NCI-H187 treated with DMSO at 0.1 percent for 48 hours (cell line): ENCODE measurements around the gene LSP1.
"Not testable (repeated sequence)": the region's sequence is repeated elsewhere in the genome, so short reads cannot be mapped to it uniquely, and the experiment has no call there.

Experiments
- DNase-seq: peaks from one replicate; lab custom pipeline; 2025; lab: John Stamatoyannopoulos, UW

The LSP1 gene

GRCh38 chr11:1852877-1853276, at the start of gene LSP1:
LSP1 (plus strand) TSS chr11:1853084; CDS start chr11:1853145, 61 bp downstream.
- DNase-seq, result no peak

- no peak for DNase-seq
Measured at GRCh38 chr11:1803246-1803645, 49.6 kb upstream of the LSP1 start.

- not testable (repeated sequence) for DNase-seq
Measured at GRCh38 chr11:1803835-1804519, 48.9 kb upstream of the LSP1 start.

- DNase-seq, result no peak
Measured at GRCh38 chr11:1805525-1805924, 47.4 kb upstream of the LSP1 start.

GRCh38 chr11:1807264-1807995, 45.5 kb upstream of the LSP1 start:
- no peak for DNase-seq

- no peak for DNase-seq
Measured at GRCh38 chr11:1810761-1811160, 42.1 kb upstream of the LSP1 start.

GRCh38 chr11:1812274-1812673, 40.6 kb upstream of the LSP1 start:
- DNase-seq, result no peak

- DNase-seq, result no peak
Measured at GRCh38 chr11:1812801-1813200, 40.1 kb upstream of the LSP1 start.

GRCh38 chr11:1813356-1813755, 39.5 kb upstream of the LSP1 start:
- not testable (repeated sequence) for DNase-seq

- DNase-seq, result no peak
Measured at GRCh38 chr11:1814691-1815090, 38.2 kb upstream of the LSP1 start.

- no peak for DNase-seq
Measured at GRCh38 chr11:1815311-1815710, 37.6 kb upstream of the LSP1 start.

GRCh38 chr11:1815751-1816150, 37.1 kb upstream of the LSP1 start:
- DNase-seq, result no peak

- DNase-seq, result no peak
Measured at GRCh38 chr11:1817000-1817399, 35.9 kb upstream of the LSP1 start.

GRCh38 chr11:1817511-1817910, 35.4 kb upstream of the LSP1 start:
- DNase-seq, result no peak

- DNase-seq, result no peak
Measured at GRCh38 chr11:1819074-1819473, 33.8 kb upstream of the LSP1 start.

- no peak for DNase-seq
Measured at GRCh38 chr11:1820463-1821325, 32.2 kb upstream of the LSP1 start.

GRCh38 chr11:1821562-1821961, 31.3 kb upstream of the LSP1 start:
- DNase-seq, result no peak

GRCh38 chr11:1822648-1823375, 30.1 kb upstream of the LSP1 start:
- no peak for DNase-seq

GRCh38 chr11:1823376-1824220, 29.3 kb upstream of the LSP1 start:
- no peak for DNase-seq

- DNase-seq, result no peak
Measured at GRCh38 chr11:1824221-1825038, 28.5 kb upstream of the LSP1 start.
